ENCODE results near the gene DPP10.

Gene DPP10

GRCh38 chr2:115094441-115094840 lies 652.0 kb downstream of the DPP10 start:
- Histone ChIP-seq H3K9ac (no peak overlapping the region), H3K4me2 (ENCODE audit: low read length) (no peak overlapping the region), H2AFZ (no peak overlapping the region), H3K4me3 (ENCODE audit: low read depth, low read length) (no peak overlapping the region), H3K36me3 (ENCODE audit: control insufficient read depth, insufficient read depth, low read length) (no peaks in the 10 kb centered on the region), H3K4me1 (no peaks in the 10 kb centered on the region), H3K79me2 (no peaks in the 10 kb centered on the region), H3K27ac (no peak overlapping the region), H3K27me3 (ENCODE audit: control insufficient read depth, insufficient read depth, low read length) (no peaks in the 10 kb centered on the region), H3K9me3 (ENCODE audit: control insufficient read depth, low read length) (no peaks in the 10 kb centered on the region)
- TF ChIP-seq CTCF (IDR thresholded peaks at IDR 0.05), result no peak

DNA sequence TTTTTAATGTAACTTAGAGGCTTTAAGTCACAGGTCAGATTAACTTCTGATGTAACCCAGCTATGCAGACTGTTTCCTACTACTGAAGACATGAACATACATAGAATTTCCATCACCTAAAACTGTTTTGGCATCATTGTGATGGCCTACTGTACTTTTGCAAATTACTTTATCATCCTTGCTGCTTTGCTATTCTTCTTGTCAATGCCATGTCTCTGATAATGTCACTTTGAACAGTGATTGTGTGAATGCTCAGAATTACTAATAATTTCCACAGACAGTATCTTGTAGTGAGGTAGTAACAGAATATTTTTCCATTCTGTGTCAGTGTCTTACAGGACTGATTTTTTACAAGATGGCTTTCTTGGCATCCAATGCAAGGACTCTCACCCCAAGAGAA lies 663.5 kb downstream of the DPP10 start:
- no peak overlapping the region for H3K9ac ChIP-seq
- H3K4me3 ChIP-seq (ENCODE audit: low read depth, low read length), result no peak overlapping the region
- H3K27me3 ChIP-seq (ENCODE audit: control insufficient read depth, insufficient read depth, low read length), result no peaks in the 10 kb centered on the region
- H3K79me2 ChIP-seq, result no peaks in the 10 kb centered on the region
- no peak overlapping the region for H3K4me2 ChIP-seq (ENCODE audit: low read length)
- no peaks in the 10 kb centered on the region for H3K36me3 ChIP-seq (ENCODE audit: control insufficient read depth, insufficient read depth, low read length)
- H3K9me3 ChIP-seq (ENCODE audit: control insufficient read depth, low read length), result no peaks in the 10 kb centered on the region
- H2AFZ ChIP-seq, result no peak overlapping the region
- H3K27ac ChIP-seq, result no peak overlapping the region
- no peaks in the 10 kb centered on the region for H3K4me1 ChIP-seq
- TF ChIP-seq CTCF (IDR thresholded peaks at IDR 0.05), result no peak

GRCh38 chr2:115115135-115115534 lies 672.7 kb downstream of the DPP10 start:
- no peaks in the 10 kb centered on the region for H3K79me2 ChIP-seq
- no peak overlapping the region for H3K27ac ChIP-seq
- H3K27me3 ChIP-seq (ENCODE audit: control insufficient read depth, insufficient read depth, low read length), result no peaks in the 10 kb centered on the region
- no peaks in the 10 kb centered on the region for H3K36me3 ChIP-seq (ENCODE audit: control insufficient read depth, insufficient read depth, low read length)
- no peak overlapping the region for H3K4me2 ChIP-seq (ENCODE audit: low read length)
- H3K4me3 ChIP-seq (ENCODE audit: low read depth, low read length), result no peak overlapping the region
- H3K9ac ChIP-seq, result no peak overlapping the region
- no peak overlapping the region for H2AFZ ChIP-seq
- no peaks in the 10 kb centered on the region for H3K9me3 ChIP-seq (ENCODE audit: control insufficient read depth, low read length)
- TF ChIP-seq CTCF (IDR thresholded peaks at IDR 0.05), result no peak
- H3K4me1 ChIP-seq, result no peaks in the 10 kb centered on the region

- no peak overlapping the region for H2AFZ ChIP-seq
- no peak overlapping the region for H3K4me3 ChIP-seq (ENCODE audit: low read depth, low read length)
- no peaks in the 10 kb centered on the region for H3K27me3 ChIP-seq (ENCODE audit: control insufficient read depth, insufficient read depth, low read length)
- no peaks in the 10 kb centered on the region for H3K79me2 ChIP-seq
- H3K9ac ChIP-seq, result no peak overlapping the region
- no peaks in the 10 kb centered on the region for H3K9me3 ChIP-seq (ENCODE audit: control insufficient read depth, low read length)
- H3K36me3 ChIP-seq (ENCODE audit: control insufficient read depth, insufficient read depth, low read length), result no peaks in the 10 kb centered on the region
- no peak for TF ChIP-seq CTCF (IDR thresholded peaks at IDR 0.05)
- H3K27ac ChIP-seq, result no peak overlapping the region
- H3K4me1 ChIP-seq, result no peaks in the 10 kb centered on the region
- no peak overlapping the region for H3K4me2 ChIP-seq (ENCODE audit: low read length)
Measured at GRCh38 chr2:115118306-115118705, 675.9 kb downstream of the DPP10 start.

DNA sequence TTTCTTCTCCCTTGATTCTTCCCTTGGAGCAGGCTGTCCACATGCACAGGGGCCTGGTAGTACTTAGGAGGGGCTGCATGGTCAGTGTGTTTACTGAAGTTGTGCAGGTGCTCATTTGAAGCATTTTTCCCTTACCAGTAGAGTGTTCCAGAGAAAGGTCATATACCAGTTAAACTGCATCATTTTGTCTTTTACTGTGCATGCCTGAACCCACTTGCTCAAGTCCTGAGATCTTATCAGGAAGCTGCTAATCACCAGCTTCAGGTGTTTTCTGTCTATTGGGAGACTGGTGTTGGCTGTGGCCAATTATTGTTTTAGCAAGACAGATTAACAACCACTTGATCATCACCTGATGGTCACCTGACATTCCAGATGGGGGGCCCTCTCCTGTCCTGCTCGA lies 676.6 kb downstream of the DPP10 start:
- H3K27ac ChIP-seq, result no peak overlapping the region
- H3K4me3 ChIP-seq (ENCODE audit: low read depth, low read length), result no peak overlapping the region
- no peak for TF ChIP-seq CTCF (IDR thresholded peaks at IDR 0.05)
- H3K27me3 ChIP-seq (ENCODE audit: control insufficient read depth, insufficient read depth, low read length), result no peaks in the 10 kb centered on the region
- no peaks in the 10 kb centered on the region for H3K9me3 ChIP-seq (ENCODE audit: control insufficient read depth, low read length)
- H3K9ac ChIP-seq, result no peak overlapping the region
- H2AFZ ChIP-seq, result no peak overlapping the region
- no peaks in the 10 kb centered on the region for H3K36me3 ChIP-seq (ENCODE audit: control insufficient read depth, insufficient read depth, low read length)
- no peaks in the 10 kb centered on the region for H3K4me1 ChIP-seq
- H3K4me2 ChIP-seq (ENCODE audit: low read length), result no peak overlapping the region
- no peaks in the 10 kb centered on the region for H3K79me2 ChIP-seq

Measured in parathyroid adenoma (tissue), 2 donors.